HG02678 (cell line): Measurements from ENCODE around the gene UQCRFS1.
"Not testable (repeated sequence)": the region's sequence is repeated elsewhere in the genome, so short reads cannot be mapped to it uniquely, and the experiment has no call there.

Experiments used
- ATAC-seq: cut with Tn5 transposase; IDR thresholded peaks from one replicate; pipeline ENCODE4 v1.9.1; 2021; ENCODE audit warnings: mild to moderate bottlenecking, moderate library complexity; ENCODE audit not compliant: unreplicated experiment

UQCRFS1 gene

DNA sequence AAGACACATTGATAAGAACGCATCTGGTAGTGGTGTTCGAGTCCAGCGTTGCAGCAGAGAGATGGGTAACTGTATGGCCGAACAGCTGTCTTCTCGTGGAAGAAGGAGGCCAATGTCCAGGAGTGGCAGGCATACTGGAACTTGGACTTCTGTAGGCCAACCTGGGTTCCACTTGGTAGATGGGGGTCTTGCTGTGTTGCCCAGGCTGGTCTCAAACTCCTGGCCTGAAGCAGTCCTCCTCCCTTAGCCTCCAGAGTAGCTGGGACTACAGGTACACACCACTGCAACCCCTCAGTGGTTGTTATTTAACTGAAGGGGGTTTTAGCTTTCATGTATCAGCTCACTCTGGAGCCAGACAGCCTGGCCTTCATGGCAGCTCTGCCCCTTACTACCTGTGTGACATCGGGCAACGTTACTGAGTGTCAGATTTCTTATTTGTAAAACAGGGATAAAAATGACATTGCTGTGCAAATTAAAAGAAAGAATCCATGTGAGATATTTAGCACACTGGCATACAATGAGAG, 2.4 kb upstream of the UQCRFS1 start:
- no peak for ATAC-seq

DNA sequence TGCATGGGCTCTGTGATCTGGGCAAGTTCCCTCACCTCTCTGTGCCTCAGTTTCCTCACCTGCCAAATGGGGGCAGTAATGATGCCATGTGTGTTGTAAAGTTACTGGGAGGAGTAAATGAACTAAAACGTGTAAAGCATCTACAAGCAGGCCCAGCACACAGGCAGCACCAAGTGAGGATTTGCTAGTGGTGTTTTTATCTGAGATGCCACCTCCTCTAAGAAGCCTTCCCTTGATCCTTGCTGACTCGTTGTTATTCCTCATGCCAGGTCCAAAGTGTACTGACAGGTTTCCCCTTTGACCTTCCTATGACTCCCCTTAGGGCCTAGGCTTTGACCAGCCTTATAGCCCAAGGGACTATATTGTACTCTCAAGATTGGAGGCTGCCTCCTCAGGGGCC, 1.5 kb upstream of the UQCRFS1 start:
- no peak for ATAC-seq

DNA sequence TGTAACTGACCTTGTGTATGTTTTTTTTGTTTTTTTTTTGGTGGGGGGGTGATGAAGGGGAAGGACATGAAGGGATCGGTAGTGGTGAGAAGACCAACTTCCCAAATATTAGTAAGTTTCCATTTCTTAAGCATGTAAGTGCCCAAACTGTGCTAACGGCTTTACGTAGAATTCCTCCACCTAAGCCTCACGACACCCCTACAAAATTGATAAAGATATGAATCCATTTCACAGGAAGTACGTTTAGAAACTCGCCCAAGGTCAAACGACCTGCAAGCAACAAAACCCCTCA, 649 bp downstream of the UQCRFS1 start:
- ATAC-seq, result no peak

DNA sequence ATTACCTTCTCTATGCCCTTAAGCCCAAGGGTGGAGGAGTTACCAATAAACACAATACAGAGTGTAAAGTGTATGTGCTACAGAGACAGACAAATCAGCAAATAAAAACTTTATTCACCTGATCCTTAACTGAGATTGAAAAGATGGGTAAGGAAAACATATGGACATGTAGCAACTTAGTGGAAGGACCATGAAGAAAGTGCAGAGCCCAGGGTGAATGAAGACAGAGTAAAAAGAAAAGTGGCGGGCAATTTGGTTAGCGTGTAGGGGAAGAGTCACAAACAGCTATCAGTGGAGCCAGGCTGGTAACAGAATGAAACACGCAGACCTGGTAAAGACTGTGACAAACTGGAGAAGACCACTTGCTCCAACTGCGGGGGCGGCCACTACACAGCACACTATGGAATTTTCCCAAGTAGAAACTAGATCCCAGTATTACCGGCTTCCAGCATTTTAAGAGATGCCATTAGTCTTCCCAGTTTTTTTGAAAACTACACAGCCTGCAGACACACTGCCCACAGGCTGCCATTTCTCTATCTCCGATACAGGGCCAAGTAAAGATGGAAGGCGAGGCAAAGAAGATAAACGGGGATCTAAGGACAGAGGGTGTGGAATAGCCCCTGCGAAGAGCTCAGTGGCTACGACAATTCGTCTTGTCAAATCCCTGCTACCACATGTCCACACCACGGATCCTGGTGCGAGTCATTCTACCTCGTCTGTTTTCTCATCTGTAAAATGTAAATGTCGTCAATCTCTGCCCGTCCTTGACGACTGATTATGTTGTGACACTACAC, 1.2 kb downstream of the UQCRFS1 start:
- ATAC-seq, result no peak

DNA sequence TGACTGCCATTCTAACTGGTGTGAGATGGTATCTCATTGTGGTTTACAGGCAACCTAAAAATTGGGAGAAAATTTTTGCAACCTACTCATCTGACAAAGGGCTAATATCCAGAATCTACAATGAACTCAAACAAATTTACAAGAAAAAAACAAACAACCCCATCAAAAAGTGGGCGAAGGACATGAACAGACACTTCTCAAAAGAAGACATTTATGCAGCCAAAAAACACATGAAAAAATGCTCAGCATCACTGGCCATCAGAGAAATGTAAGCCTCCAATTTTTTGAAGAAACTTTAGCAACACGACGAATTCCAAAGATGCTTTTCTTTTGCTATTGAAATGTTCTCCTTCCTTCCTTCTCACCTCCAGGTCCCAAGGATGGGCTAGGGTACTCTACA, 1.9 kb downstream of the UQCRFS1 start:
- ATAC-seq, result not testable (repeated sequence)

DNA sequence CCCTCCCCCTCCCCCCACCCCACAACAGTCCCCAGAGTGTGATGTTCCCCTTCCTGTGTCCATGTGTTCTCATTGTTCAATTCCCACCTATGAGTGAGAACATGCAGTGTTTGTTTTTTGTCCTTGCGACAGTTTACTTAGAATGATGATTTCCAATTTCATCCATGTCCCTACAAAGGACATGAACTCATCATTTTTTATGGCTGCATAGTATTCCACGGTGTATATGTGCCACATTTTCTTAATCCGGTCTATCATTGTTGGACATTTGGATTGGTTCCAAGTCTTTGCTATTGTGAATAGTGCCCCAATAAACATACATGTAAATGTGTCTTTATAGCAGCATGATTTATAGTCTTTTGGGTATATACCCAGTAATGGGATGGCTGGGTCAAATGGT, 2.4 kb downstream of the UQCRFS1 start:
- not testable (repeated sequence) for ATAC-seq

DNA sequence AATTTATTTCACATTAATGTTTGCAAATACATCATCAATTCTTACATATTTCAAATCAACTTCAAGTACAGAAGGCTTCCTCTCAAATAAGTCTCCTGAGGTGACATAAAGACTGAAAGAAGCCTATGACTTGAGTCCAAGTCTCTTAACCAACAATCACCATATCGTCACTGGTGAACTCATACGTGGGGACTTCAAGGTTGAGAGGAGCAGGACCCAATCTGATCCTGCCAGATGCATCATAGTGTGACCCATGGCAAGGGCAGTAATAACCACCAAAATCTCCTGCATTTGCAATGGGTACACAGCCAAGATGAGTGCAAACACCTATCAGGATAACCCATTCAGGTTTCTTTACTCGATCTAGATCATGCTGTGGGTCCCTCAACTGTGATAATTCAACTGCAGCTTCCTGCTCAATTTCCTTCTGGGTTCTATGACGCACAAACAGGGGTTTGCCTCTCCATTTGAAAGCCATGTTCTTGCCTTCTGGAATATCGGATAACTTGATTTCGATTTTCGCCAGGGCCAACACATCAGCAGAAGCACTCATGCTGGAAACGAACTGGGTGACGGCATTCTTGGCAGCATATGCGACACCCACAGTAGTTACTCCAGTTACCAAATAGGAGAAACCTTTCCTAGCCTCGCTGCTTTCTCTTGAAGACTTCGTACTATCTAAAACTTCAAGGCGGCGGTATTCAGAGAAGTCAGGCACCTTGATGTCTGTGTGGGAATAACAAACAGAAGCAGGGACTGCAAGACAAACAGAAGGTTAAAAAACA, 5.4 kb downstream of the UQCRFS1 start:
- ATAC-seq, result not testable (repeated sequence)

DNA sequence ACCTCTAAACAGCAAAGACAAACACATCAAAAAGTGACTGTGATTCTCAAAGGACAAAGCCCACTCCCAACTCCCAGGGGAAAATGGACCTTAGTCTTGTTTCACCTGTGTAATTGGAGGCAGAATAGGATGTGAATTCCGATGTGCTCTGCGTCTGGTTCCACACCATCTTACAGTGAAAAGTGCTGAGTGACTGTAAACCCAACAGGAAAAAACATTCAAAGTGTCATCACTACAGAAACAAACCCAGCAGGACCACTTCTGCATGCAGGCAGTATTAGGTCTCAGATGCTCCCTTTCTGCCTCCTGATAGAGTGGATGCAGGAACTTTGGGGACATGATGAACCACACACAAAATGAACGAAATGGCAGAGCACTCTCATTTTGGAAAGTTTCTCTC, 6.5 kb downstream of the UQCRFS1 start:
- ATAC-seq, result no peak

DNA sequence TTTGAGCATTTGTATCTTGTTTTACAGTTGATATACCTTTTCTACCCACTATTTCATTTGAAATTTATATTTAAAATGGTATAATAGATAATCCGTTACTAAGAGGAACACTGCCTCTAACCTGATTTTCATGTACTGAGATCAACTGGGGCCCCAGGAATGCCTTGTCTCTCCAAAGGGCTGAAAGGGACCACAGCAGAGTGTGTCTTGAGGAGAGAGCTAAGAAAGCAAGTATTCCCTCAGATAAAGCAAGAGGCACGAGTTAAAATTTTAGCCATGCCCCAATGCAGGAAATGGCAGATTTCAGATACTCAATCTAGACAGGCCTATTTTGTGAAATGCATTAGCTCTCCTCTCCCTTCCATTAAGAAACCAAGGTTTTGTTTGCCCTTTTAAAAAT, 10.7 kb downstream of the UQCRFS1 start:
- ATAC-seq, result no peak

DNA sequence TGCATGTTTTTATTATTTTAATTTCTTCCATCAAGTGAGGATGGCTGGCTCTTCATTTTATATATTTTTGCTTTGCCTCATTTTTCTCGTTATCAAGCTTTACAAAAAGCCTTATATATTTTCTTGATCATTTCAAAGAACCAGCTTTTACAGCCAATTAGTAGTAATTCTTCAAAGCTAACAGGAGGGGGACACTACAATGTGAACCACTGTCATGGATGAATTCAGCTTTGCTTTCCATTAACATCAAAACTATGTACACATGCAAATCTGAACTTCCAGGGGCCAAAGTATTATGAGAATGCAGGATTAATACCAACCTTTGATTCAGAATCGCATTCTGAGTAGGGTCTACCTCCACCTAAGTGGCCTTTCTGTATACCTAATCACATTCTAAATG, 11.1 kb downstream of the UQCRFS1 start:
- no peak for ATAC-seq

DNA sequence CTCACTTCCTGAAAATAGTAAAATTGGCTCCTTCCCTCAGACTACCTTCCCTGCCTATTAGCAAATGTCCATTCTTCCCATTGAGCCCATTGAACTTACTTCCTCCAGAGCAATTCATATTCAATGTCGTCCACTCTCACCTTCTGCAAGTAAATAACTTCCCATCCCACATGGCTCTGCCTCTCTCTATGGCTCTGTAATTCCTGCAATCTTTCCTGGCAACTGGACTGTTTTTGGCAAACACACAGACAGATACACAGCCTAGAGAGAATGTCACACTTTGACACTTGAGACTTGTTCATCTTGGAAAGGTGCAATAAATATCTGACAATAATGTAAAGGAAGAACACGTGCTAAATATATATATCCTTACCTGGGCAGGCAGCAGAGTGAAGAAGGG, 18.3 kb downstream of the UQCRFS1 start:
- ATAC-seq, result no peak

DNA sequence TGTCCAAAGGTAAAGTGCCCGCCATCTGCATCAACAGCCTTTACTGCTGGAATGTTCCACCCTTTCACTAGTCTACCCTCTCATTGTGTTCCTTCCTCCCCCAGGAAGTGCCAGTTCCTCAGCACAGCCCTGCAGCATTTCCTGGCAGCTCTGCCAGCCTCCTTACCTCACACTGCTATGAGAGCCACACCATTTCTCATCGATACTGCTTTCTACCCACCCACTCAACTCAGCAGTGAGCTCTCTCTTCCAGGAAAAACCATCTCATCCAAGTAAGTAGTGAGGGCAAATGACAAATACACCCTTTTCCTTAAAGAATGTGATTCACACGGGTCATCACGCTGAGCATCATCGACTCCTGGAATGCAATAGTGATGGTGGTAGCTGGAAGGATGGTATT, 19.8 kb downstream of the UQCRFS1 start:
- no peak for ATAC-seq

DNA sequence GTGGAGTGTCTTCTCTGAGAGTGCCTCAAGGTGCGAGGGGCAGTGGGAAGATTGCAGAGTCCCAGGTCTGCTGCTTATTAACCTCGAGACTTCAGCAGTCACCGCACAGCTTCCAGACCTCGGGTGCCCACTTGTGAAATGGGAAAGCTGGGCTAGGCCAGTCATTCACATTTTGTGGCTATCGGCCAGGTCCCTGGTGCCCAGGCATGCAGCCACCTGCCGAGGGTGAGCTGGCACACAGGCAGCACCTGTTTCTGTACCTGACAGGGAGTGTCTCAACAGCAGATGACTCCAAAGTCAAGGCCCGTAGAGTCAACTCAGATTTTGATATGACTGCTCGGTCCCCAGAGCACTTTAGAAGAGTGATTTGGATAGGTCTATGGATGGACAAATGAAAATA, 21.9 kb downstream of the UQCRFS1 start:
- no peak for ATAC-seq

DNA sequence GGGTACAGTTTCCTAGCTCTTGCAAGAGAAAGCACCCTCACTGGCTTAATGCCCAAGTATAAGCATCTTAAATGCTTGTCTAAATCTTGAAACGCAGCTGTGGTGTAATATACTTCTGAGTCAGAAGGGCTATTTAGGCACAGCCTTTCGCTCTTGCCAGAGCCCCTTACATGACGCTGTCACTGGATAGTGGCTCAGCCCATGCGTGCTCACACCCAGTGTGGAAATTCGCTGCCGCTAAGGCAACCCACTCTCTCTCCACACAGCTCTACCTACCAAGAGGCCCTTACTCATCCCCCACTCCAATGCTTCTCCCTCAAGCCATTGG, 24.0 kb downstream of the UQCRFS1 start:
- no peak for ATAC-seq

DNA sequence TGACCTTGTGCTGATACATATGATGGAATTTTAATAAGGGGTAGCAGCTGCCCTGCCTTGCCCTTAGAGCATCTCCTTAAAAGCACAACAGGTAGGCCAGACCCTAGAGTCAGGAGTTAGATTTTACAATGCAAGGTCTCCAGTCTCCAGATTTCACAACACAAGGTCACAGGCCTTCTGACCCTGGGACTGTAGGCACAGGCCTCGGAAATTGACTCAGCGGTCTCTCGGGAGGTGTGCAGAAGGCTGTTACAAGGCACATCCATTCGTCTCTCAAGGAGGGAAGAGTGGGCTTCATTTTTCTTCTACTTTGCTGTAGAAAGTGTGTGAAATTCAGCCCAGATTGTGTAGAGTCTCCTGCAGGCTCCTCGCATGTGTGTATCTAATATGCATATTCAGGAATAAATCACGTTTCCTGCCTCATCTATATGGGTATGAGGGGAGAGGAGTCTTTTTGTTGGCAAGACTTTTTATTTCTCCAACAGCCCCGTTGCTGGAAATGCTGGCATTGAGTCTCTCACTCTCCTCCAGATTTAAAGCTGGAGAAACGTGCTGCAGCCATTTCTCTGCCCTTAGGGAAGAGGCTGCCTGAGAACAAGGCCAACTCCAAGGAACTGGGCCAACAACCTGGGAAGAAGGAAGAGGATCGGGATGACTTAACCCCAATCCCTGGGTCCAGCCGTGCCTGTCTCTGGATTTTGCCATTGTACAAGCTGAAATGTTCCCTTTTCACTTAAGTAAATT, 24.5 kb downstream of the UQCRFS1 start:
- no peak for ATAC-seq

DNA sequence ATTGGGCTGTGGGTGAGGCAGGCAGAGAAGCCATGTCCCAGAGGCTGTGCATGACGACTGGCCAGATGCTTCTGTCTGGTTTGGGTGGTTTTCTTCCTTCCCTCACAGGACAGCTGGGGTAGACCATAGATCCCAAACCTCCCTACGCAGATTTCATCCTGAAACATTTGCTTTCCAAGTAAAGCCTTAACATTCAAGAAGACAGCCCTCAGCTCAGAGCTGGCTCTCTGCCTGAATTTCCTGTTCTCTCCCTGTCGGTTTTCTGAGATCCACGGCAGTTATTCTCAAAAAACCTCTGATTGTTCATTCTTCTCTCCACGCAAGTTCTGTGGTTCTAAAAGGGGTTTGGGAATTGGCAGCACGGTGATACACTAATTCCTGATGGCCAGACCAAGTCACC, 25.3 kb downstream of the UQCRFS1 start:
- ATAC-seq, result no peak

DNA sequence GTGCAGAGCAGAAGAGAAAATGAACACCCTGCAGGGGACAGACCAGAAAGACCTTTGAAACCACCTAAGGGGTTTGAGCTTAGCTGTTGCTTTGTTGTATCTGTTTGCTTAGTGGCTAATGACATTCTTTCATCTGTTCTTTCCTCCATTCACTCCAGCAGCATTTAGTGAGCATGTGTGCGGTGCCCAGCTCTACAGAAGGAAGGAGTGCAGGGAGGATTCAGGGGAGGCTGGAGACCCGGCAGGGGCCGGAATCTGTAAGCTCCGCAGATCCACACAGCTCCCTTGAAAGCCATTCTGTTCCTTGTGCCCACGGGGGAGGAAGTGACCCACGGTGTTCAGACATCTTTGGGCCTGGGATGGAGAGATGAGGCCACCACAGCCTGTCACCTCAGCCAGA, 27.5 kb downstream of the UQCRFS1 start:
- no peak for ATAC-seq

DNA sequence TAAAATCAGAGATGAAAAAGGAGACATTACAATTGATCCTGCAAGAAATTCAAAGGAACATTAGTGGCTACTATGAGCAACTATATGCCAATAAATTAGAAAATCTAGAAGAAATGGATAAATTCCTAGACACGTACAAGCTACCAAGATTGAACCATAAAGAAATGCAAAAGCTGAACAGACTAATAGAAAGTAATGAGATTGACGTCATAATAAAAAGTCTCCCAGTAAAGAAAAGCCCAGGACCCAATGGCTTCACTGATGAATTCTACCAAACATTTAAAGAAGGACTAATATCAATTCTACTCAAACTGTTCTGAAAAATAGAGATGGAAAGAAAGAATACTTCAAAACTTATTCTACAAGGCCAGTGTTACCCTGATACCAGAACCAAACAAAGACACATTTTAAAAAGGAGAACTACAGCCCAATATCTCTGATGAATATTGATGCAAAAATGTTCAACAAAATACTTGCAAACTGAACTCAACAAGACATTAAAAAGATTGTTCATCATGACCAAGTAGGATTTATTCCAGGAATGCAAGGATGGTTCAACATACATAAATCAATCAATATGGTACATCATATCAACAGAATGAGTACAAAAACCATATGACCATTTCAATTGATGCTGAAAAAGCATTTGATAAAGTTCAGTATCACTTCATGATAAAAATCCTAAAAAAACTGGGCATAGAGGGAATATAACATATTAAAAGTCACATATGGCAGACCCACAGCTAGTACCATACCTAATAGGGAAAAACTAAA, 35.8 kb downstream of the UQCRFS1 start:
- no peak for ATAC-seq

DNA sequence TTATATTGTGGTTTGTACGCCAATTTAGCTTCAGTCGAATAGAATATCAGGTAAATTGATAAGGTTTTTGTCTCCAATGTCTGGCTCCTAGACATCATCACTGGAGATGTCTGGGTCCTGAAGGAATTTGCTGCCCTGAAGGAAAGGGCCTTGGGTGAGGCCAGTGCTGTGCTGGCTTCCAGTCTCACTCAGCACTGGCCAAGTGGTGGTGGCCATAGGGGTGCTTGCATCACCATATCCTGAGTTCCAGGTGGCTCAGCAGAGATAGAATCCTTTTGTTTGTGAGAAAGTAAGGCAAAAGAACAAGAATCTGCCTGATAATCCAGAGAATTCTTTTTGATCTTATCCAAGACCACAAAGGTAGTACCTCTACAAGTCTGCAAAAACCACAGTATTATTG, 39.1 kb downstream of the UQCRFS1 start:
- no peak for ATAC-seq

DNA sequence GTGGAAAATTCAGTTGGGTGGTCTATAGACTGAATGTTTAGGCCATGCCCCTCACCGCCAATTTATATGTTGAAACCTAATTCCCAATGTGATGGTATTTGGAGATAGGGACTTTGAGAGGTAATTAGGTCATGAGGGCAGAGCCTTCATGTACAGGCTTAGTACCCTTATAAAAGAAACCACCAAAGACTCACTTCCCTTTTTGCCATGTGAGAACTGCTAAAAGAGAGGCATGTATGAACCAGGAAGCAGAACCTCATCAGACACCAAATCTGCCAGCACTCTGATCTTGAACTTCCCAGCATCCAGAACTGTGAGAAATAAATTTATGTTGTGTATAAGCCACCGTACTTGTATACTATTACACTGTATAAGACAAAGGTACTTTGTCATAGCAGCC, 40.6 kb downstream of the UQCRFS1 start:
- ATAC-seq, result no peak

DNA sequence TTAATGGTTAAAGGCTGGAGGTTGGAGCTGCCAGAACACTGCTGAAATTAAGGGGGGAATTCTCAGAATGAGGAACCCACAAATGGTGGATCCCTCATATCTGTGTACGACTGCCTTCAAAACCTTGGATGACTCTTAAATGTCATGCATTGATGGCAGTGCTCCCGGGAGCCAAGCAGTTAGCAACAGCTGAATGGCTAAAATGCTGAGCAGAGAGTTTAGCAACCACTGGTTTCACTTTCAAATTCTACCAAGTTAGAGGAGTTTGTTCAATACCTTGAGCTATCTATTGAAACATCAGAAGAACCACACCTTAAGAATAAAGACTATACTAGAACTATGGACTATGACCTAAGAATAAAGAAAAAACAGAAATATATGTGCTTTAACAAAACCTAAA, 41.4 kb downstream of the UQCRFS1 start:
- no peak for ATAC-seq
